ENCODE measurements around the gene GMEB1. TPM values are rescaled to one million over a fixed set of nuclear protein-coding genes. Genes with fewer than 3 reads are reported as not detected.
"Not testable (repeated sequence)": the region's sequence is repeated elsewhere in the genome, so short reads cannot be mapped to it uniquely, and the experiment has no call there.

Gene GMEB1
- total RNA-seq, 1 experiment from 2014 or later = 4.7 TPM

- Histone ChIP-seq H3K27me3 (replicated peaks) (no peaks in the 10 kb centered on the region), H3K27ac (no peak overlapping the region), H3K36me3 (peaks cover 19% of the 10 kb centered on the region), H3K4me1 (replicated peaks) (peaks cover 12% of the 10 kb centered on the region), H3K9me3 (replicated peaks) (no peaks in the 10 kb centered on the region; the same call in 1 of the 2 replicates), H3K4me3 (no peak overlapping the region)
- DNase-seq (ENCODE audit: low read depth in 1 of 2, low spot score in 2 of 2) = no peak
Observed at GRCh38 chr1:28716336-28716735, 47.8 kb downstream of the GMEB1 start.

DNA sequence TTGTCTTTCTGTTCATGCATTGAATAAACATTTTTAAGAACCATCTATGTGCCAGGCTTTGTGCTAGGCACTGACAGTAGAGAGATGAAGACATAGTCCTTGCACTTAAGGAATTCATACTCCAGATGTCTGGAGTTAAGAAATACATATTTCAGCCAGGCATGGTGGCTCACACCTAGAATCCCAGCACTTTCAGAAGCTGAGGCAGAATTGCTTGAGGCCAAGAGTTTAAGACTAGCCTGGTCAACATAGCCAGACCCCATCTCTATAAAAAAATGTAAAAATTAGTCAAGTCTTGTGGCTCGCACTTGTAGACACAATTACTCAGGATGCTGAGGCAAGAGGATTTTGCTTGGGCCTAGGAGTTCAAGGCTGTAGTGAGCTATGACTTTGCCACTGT, 49.6 kb downstream of the GMEB1 start:
- Histone ChIP-seq H3K36me3 (peaks cover 17% of the 10 kb centered on the region), H3K9me3 (replicated peaks) (no peaks in the 10 kb centered on the region), H3K27me3 (replicated peaks) (no peaks in the 10 kb centered on the region), H3K4me1 (replicated peaks) (peaks cover 12% of the 10 kb centered on the region), H3K27ac (no peak overlapping the region), H3K4me3 (no peak overlapping the region)
- DNase-seq (ENCODE audit: low read depth in 1 of 2, low spot score in 2 of 2) = no peak

DNA sequence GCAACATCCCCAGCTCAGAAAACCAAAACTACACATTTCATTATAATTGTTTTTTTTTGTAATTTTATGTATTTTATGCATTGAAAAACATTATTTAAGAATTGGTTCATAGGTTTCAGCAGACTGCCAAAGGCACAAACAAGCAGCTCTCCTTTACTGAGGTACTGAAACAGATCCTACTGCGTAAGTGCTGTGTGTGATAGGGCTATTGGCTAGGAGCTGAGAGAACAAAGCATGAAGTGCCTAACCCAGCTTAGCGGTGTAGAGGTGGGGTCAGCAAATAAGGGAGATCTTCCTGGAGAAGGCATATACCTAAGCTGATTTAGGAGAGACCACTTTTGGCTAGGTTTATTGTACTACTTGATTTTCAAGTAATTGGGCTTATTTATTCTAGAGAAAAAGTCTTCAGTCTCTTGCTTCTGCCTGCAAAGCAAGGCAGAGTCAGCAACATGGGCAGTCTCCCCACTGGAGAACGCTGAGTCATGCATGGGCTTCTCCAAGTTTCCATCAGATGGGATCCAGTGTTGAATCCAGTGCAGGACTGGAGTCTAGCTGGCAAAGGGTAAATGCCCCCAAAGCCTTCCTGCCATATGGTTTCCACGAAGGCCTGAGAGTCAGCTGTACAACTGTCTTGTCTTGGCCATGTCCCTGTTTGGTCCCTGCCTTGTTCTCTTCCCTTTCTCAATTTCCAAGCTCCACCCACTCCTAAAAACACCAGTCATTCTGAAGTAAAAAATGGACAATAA, 50.2 kb downstream of the GMEB1 start:
- peaks cover 11% of the 10 kb centered on the region for H3K36me3 ChIP-seq
- H3K27me3 ChIP-seq (replicated peaks) = no peaks in the 10 kb centered on the region
- no peaks in the 10 kb centered on the region for H3K9me3 ChIP-seq (replicated peaks)
- no peak overlapping the region for H3K27ac ChIP-seq
- no peak overlapping the region for H3K4me3 ChIP-seq
- H3K4me1 ChIP-seq (replicated peaks) = peaks cover 12% of the 10 kb centered on the region
- DNase-seq (ENCODE audit: low read depth in 1 of 2, low spot score in 2 of 2) = peak in 1 of 2 experiments; percentile 14

DNA sequence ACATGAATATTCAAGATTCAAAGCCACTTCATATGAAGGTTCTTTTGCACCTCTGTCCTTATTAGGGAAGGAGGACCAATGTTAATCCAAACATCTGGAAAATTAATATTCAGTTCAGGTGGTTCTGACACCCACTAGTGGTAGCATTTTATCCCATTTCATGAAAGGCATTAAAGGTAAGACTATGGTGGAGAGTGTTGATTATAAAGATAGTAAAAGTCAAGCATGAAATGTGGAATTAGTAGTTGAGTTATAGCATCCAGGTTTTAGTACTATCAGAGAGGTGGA, 50.7 kb downstream of the GMEB1 start:
- Histone ChIP-seq H3K9me3 (replicated peaks) (no peaks in the 10 kb centered on the region), H3K27me3 (replicated peaks) (no peaks in the 10 kb centered on the region), H3K27ac (no peak overlapping the region), H3K4me1 (replicated peaks) (peaks cover 12% of the 10 kb centered on the region), H3K36me3 (peaks cover 6% of the 10 kb centered on the region), H3K4me3 (no peak overlapping the region)
- DNase-seq (ENCODE audit: low read depth in 1 of 2, low spot score in 2 of 2) = no peak

DNA sequence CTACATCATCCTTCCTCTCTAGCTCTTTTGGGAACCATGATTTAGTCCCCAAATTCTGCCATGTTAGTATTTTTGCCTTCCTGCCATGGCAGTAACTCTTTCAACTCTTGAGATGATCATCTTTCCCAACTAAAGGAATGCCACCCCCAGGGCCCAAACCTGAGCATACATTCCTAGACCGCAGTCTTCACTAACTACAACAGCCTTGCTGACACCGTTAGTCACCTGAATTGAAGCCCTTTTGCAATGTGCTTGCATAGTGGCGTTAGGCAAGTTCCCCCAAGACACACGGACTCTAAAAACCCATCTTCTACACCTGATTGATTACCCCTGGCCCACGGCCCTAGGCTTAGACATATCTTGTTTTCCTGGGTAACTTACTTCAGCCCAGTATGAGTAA, 51.8 kb downstream of the GMEB1 start:
- no peak for DNase-seq (ENCODE audit: low read depth in 1 of 2, low spot score in 2 of 2)
- Histone ChIP-seq H3K4me1 (replicated peaks) (peaks cover 12% of the 10 kb centered on the region), H3K9me3 (replicated peaks) (no peaks in the 10 kb centered on the region), H3K4me3 (no peak overlapping the region), H3K27ac (no peak overlapping the region), H3K36me3 (no peaks in the 10 kb centered on the region), H3K27me3 (replicated peaks) (no peaks in the 10 kb centered on the region)

DNA sequence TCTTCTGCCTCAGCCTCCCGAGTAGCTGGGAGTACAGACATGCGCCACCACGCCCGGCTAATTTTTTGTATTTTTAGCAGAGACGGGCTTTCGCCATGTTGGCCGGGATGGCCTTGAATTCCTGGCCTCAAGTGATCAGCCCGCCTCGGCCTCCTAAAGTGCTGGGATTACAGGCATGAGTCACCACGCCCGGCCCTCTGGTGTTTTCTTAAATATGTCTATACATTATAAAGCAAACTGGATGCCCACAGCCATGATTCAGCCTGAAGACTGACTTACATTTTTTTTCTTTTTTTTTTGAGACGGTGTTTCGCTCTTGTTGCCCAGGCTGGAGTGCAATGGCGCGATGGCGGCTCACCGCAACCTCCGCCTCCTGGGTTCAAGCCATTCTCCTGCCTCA, 53.3 kb downstream of the GMEB1 start:
- not testable (repeated sequence) for H3K27me3 ChIP-seq (replicated peaks); H3K27ac ChIP-seq; H3K36me3 ChIP-seq; DNase-seq (ENCODE audit: low read depth in 1 of 2, low spot score in 2 of 2); H3K4me3 ChIP-seq; H3K9me3 ChIP-seq (replicated peaks)
- peaks cover 12% of the 10 kb centered on the region for H3K4me1 ChIP-seq (replicated peaks)

DNA sequence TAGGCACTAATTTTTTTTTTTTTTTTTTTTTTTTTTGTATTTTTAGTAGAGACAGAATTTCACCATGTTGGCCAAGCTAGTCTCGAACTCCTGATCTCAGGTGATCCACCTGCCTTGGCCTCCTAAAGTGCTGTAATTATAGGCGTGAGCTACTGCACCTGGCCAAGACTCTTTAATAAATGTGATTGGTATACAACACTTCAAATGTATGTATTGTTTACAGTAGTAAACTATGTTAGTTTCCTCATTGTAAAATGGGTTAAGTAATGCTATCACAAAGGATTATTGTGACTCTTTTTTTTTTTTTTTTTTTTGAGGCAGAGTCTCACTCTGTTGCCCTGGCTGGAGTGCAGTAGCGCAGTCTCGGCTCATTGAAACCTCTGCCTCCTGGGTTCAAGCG, 56.8 kb downstream of the GMEB1 start:
- H3K36me3 ChIP-seq; H3K9me3 ChIP-seq (replicated peaks); H3K27me3 ChIP-seq (replicated peaks); DNase-seq (ENCODE audit: low read depth in 1 of 2, low spot score in 2 of 2); H3K4me1 ChIP-seq (replicated peaks); H3K27ac ChIP-seq; H3K4me3 ChIP-seq: not testable (repeated sequence)

GRCh38 chr1:28735961-28736449, 67.4 kb downstream of the GMEB1 start:
- DNase-seq (ENCODE audit: low read depth in 1 of 2, low spot score in 2 of 2) = no peak
- Histone ChIP-seq H3K36me3 (peaks cover 40% of the 10 kb centered on the region), H3K4me1 (replicated peaks) (peaks cover 15% of the 10 kb centered on the region), H3K4me3 (peak overlapping the region; percentile 89), H3K27me3 (replicated peaks) (no peaks in the 10 kb centered on the region), H3K27ac (peak overlapping the region; percentile 56), H3K9me3 (replicated peaks) (no peaks in the 10 kb centered on the region)

DNA sequence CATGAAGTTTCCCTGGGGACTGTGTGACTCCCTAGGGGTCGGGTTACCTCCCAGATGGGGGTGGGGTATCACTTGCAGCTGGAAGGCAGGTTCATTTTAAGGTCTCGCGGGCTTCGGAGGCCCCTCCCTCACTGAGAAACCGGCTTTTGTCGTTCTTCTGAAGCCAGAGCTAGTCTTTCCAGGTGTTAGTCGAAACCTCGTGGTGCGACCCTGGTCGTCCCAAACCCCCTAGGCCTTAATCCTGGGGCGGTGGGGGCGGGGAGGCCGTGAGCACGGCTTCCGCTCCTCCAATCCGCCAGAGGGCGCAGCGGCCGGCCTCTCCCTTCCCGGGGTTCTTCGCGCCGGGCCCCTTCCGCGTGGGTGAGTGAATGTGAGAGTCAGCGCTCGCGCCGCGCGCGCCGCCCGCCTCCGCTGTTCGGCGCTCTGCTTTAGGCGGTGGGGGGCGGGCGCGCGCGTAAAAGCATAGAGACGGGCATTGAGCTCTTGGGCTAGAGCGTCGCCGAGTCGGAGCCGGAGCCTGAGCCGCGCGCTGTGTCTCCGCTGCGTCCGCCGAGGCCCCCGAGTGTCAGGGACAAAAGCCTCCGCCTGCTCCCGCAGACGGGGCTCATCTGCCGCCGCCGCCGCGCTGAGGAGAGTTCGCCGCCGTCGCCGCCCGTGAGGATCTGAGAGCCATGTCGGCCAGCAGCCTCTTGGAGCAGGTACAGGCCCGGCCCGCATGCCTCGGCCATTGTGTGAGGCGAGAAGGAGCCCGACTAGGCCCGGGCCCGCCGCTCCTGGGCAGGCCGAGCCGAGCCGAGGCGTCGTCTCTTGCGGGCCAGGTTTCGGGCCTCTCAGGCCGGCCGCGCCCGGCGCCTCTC, 68.1 kb downstream of the GMEB1 start, which contains the start of gene YTHDF2:
TSS of gene YTHDF2 (plus strand) at position 491 of the 857 bp plus-strand sequence. CDS start at position 672, 181 bp downstream.
- H3K4me3 ChIP-seq = peak within 1 kb of the TSS; percentile 89
- H3K4me1 ChIP-seq (replicated peaks) = peaks cover 15% of the 10 kb centered on the region
- DNase-seq (ENCODE audit: low read depth in 1 of 2, low spot score in 2 of 2) = peak; percentile 98
- no peaks in the 10 kb centered on the region for H3K9me3 ChIP-seq (replicated peaks)
- peaks cover 47% of the 10 kb centered on the region for H3K36me3 ChIP-seq
- no peaks in the 10 kb centered on the region for H3K27me3 ChIP-seq (replicated peaks)
- peak within 1 kb of the TSS; percentile 73 for H3K27ac ChIP-seq

GRCh38 chr1:28737307-28738132, 68.9 kb downstream of the GMEB1 start:
- Histone ChIP-seq H3K4me1 (replicated peaks) (peaks cover 15% of the 10 kb centered on the region), H3K27me3 (replicated peaks) (no peaks in the 10 kb centered on the region), H3K4me3 (peak overlapping the region; percentile 89), H3K27ac (peak overlapping the region; percentile 73), H3K9me3 (replicated peaks) (no peaks in the 10 kb centered on the region), H3K36me3 (peaks cover 56% of the 10 kb centered on the region)
- peak; percentile 51 to 58 for DNase-seq (ENCODE audit: low read depth in 1 of 2, low spot score in 2 of 2)

DNA sequence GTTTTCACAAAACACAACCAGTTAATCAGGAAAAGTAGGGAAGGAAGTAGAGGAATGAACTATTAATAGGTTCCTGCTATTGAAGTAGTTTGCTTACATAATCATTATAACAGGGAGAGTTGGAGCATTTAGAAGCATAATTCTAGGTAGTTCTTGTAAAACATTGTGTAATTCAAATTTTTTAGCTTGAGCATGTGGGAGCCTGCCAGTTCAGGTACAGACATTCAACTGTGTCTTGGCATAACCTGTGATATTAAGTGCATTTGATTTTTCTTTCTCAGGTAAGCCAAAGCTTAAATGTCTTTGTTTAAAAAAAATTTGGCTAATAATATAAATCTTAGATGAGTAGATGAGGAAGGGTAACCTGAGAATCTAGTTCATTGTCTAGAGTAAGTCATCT, 71.5 kb downstream of the GMEB1 start:
- Histone ChIP-seq H3K36me3 (peaks cover 81% of the 10 kb centered on the region), H3K9me3 (replicated peaks) (no peaks in the 10 kb centered on the region), H3K27ac (no peak overlapping the region), H3K4me3 (no peak overlapping the region), H3K27me3 (replicated peaks) (no peaks in the 10 kb centered on the region), H3K4me1 (replicated peaks) (peaks cover 15% of the 10 kb centered on the region)
- no peak for DNase-seq (ENCODE audit: low read depth in 1 of 2, low spot score in 2 of 2)

- H3K9me3 ChIP-seq (replicated peaks) = no peaks in the 10 kb centered on the region
- H3K4me1 ChIP-seq (replicated peaks) = peaks cover 4% of the 10 kb centered on the region; the same call in 1 of the 2 replicates
- H3K4me3 ChIP-seq = no peak overlapping the region
- H3K27me3 ChIP-seq (replicated peaks) = no peaks in the 10 kb centered on the region
- peaks cover 88% of the 10 kb centered on the region for H3K36me3 ChIP-seq
- no peak overlapping the region for H3K27ac ChIP-seq
- DNase-seq (ENCODE audit: low read depth in 1 of 2, low spot score in 2 of 2) = no peak
Observed at GRCh38 chr1:28744184-28744583, 75.6 kb downstream of the GMEB1 start.

- Histone ChIP-seq H3K9me3 (replicated peaks) (no peaks in the 10 kb centered on the region), H3K4me1 (replicated peaks) (peaks cover 17% of the 10 kb centered on the region), H3K27me3 (replicated peaks) (no peaks in the 10 kb centered on the region), H3K36me3 (peaks cover 83% of the 10 kb centered on the region), H3K4me3 (no peak overlapping the region), H3K27ac (no peak overlapping the region)
- DNase-seq (ENCODE audit: low read depth in 1 of 2, low spot score in 2 of 2) = no peak
Observed at GRCh38 chr1:28745653-28746173, 77.1 kb downstream of the GMEB1 start.
